Suprapubic skin (tissue), 4 donors: ENCODE results near the gene RIPOR2. TPM values are rescaled to one million over a fixed set of nuclear protein-coding genes. Genes with fewer than 3 reads are reported as not detected.

Experiments
- DNase-seq, 2 donors: peaks; one replicate each; pipeline ENCODE4 v3.0.0-alpha.2; 2019; ENCODE audit warnings: low spot score in 2 of 2
- H3K27ac ChIP-seq: fragments of 200-600 bp; sonication (generic); one replicate; pipeline ENCODE4 v1.5.1; 2019
- H3K27me3 ChIP-seq: fragments of 200-600 bp; sonication (generic); one replicate; pipeline ENCODE4 v1.5.1; 2019
- H3K36me3 ChIP-seq: fragments of 200-600 bp; sonication (generic); one replicate; pipeline ENCODE4 v1.5.1; 2019
- H3K4me1 ChIP-seq: fragments of 200-600 bp; sonication (generic); one replicate; pipeline ENCODE4 v1.5.1; 2019
- H3K4me3 ChIP-seq: fragments of 200-600 bp; sonication (generic); one replicate; pipeline ENCODE4 v1.5.1; 2019; ENCODE audit warnings: mild to moderate bottlenecking
- H3K9me3 ChIP-seq: fragments of 200-600 bp; sonication (generic); one replicate; pipeline ENCODE4 v1.5.1; 2019
- CTCF ChIP-seq, 2 donors: fragments of 200-600 bp in 1 of 2; fragments of 450-650 bp in 1 of 2; sonication (generic) in 1 of 2; IDR thresholded peaks; one replicate each; pipeline ENCODE4 v1.5.1; 2016 to 2019; ENCODE audit warnings: antibody characterized with exemption in 2 of 2, mild to moderate bottlenecking in 1 of 2, moderate library complexity in 1 of 2
- EP300 ChIP-seq: sonication (generic); formaldehyde crosslinking; IDR thresholded peaks from one replicate; pipeline ENCODE4 v1.6.1; 2017; ENCODE audit warnings: antibody characterized with exemption
- POLR2A ChIP-seq, 2 donors: fragments of 450-650 bp; IDR thresholded peaks; one replicate each; pipeline ENCODE4 v1.6.1; 2017; ENCODE audit warnings: antibody characterized with exemption in 2 of 2, mild to moderate bottlenecking in 2 of 2, moderate library complexity in 2 of 2
- POLR2AphosphoS5 ChIP-seq, 3 donors: sonication (generic); formaldehyde crosslinking; IDR thresholded peaks; one replicate each; pipeline ENCODE4 v1.6.1; 2017; ENCODE audit warnings: antibody characterized with exemption in 3 of 3
- whole genome bisulfite sequencing: methylation state at CpG from one replicate; pipeline ENCODE4 v1.1.5; 2018; 5-methylcytosine and 5-hydroxymethylcytosine counted together
- total RNA-seq, 4 donors: library from RNA; depleted of rRNA; stranded (reverse); fragments of >200 nt; gene quantifications; one replicate each; pipeline ENCODE4 v1.1.0, GENCODE V29; 2016

Gene RIPOR2
- total RNA-seq, 4 donors from 2014 or later = 3.8 to 12.8 (median 11.4) TPM

- peak overlapping the region; percentile 63 for H3K4me3 ChIP-seq
- no peak for DNase-seq
- H3K9me3 ChIP-seq = no peaks in the 10 kb centered on the region
- H3K4me1 ChIP-seq = peaks cover 37% of the 10 kb centered on the region
- TF ChIP-seq POLR2AphosphoS5 (IDR thresholded peaks at IDR 0.05) (no peak), EP300 (no peak), CTCF (IDR thresholded peaks at IDR 0.05) (no peak), POLR2A (IDR thresholded peaks at IDR 0.05) (no peak)
- peaks cover 10% of the 10 kb centered on the region for H3K27me3 ChIP-seq
- WGBS = 53% methylated on average over 6 of the region's 6 CpGs
- no peak overlapping the region for H3K27ac ChIP-seq
- H3K36me3 ChIP-seq = no peaks in the 10 kb centered on the region
Observed at GRCh38 chr6:24911796-24912382, 23.9 kb downstream of the RIPOR2 start.

GRCh38 chr6:24910961-24911725, 24.6 kb downstream of the RIPOR2 start:
- peak; percentile 77 to 80 for DNase-seq
- H3K27me3 ChIP-seq = peaks cover 10% of the 10 kb centered on the region
- WGBS = under 1% methylated on average over 35 of the region's 56 CpGs
- peak overlapping the region; percentile 67 for H3K27ac ChIP-seq
- TF ChIP-seq POLR2A (IDR thresholded peaks at IDR 0.05) (no peak), POLR2AphosphoS5 (IDR thresholded peaks at IDR 0.05) (no peak), CTCF (IDR thresholded peaks at IDR 0.05) (no peak), EP300 (no peak)
- H3K9me3 ChIP-seq = no peaks in the 10 kb centered on the region
- H3K4me1 ChIP-seq = peaks cover 37% of the 10 kb centered on the region
- H3K4me3 ChIP-seq = peak overlapping the region; percentile 63
- no peaks in the 10 kb centered on the region for H3K36me3 ChIP-seq

GRCh38 chr6:24910331-24910960, 25.3 kb downstream of the RIPOR2 start:
- TF ChIP-seq POLR2A (IDR thresholded peaks at IDR 0.05) (no peak), EP300 (no peak), CTCF (IDR thresholded peaks at IDR 0.05) (no peak), POLR2AphosphoS5 (IDR thresholded peaks at IDR 0.05) (no peak)
- Histone ChIP-seq H3K27me3 (peaks cover 6% of the 10 kb centered on the region), H3K9me3 (no peaks in the 10 kb centered on the region), H3K36me3 (no peaks in the 10 kb centered on the region), H3K27ac (peak overlapping the region; percentile 67), H3K4me1 (peaks cover 37% of the 10 kb centered on the region), H3K4me3 (peak overlapping the region; percentile 63)
- peak in 1 of 2 donors; percentile 67 for DNase-seq
- WGBS = 2% methylated on average over 29 of the region's 33 CpGs

GRCh38 chr6:24909241-24910216, 26.2 kb downstream of the RIPOR2 start:
- DNase-seq = no peak
- Histone ChIP-seq H3K36me3 (no peaks in the 10 kb centered on the region), H3K27me3 (peaks cover 6% of the 10 kb centered on the region), H3K27ac (peak overlapping the region; percentile 67), H3K4me1 (peaks cover 37% of the 10 kb centered on the region), H3K9me3 (no peaks in the 10 kb centered on the region), H3K4me3 (peak overlapping the region; percentile 63)
- WGBS = 37% methylated on average over 20 of the region's 20 CpGs
- TF ChIP-seq POLR2A (IDR thresholded peaks at IDR 0.05) = no peak
- no peak for TF ChIP-seq CTCF (IDR thresholded peaks at IDR 0.05)
- TF ChIP-seq EP300 = no peak
- no peak for TF ChIP-seq POLR2AphosphoS5 (IDR thresholded peaks at IDR 0.05)
